ENCODE measurements around the gene MVP.
"Not testable (repeated sequence)": the region's sequence is repeated elsewhere in the genome, so short reads cannot be mapped to it uniquely, and the experiment has no call there.

MVP gene

DNA sequence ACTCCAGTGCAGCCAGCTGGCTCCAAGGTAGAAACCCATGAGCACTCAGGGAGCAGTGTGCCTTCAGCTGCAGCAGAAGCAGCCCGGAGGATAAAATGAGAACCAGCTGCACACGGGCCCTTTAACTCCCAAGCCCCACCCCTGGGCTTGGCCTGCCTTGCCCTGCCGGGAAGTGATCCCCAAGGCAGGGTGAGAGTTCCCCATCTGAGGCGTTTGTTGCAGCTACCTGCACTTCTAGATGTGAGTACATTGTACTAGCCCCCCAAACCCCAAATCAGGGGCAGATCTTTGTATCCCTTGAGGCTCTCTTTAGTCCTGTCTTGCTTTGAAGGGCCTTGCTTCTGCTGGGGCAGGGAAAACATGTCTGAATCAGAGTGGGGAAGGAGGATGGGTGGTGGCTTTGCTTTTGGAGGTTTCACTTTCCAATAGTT, at the start of gene MVP:
TSS of gene MVP (plus strand) at position 192 of the 431 bp plus-strand sequence. CDS start 10,088 bp downstream, outside the sequence.
- peak; percentile 82 for DNase-seq (ENCODE audit: low spot score)
- TF ChIP-seq, protein P1, sequence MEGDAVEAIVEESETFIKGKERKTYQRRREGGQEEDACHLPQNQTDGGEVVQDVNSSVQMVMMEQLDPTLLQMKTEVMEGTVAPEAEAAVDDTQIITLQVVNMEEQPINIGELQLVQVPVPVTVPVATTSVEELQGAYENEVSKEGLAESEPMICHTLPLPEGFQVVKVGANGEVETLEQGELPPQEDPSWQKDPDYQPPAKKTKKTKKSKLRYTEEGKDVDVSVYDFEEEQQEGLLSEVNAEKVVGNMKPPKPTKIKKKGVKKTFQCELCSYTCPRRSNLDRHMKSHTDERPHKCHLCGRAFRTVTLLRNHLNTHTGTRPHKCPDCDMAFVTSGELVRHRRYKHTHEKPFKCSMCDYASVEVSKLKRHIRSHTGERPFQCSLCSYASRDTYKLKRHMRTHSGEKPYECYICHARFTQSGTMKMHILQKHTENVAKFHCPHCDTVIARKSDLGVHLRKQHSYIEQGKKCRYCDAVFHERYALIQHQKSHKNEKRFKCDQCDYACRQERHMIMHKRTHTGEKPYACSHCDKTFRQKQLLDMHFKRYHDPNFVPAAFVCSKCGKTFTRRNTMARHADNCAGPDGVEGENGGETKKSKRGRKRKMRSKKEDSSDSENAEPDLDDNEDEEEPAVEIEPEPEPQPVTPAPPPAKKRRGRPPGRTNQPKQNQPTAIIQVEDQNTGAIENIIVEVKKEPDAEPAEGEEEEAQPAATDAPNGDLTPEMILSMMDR (IDR thresholded peaks at IDR 0.05) = no peak
- peak within 1 kb of the TSS; percentile 75 to 87 for H3K27ac ChIP-seq
- peak within 1 kb of the TSS; percentile 81 for H3K4me3 ChIP-seq

DNA sequence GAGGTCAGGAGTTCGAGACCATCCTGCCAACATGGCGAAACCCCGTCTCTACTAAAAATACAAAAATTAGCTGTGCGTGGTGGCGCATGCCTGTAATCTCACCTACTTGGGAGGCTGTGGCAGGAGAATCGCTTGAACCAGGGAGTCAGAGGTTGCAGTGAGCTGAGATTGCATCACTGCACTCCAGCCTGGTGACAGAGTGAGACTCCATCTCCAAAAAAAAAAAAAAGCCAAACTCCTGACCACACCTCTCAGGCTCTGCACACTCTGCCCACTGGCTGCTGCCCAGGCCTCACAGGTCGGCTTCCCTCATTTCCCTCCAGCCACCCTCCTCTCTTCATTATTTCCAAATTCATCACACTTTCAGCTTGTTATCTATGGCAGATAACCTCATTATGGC, 47.9 kb upstream of the MVP start:
- DNase-seq (ENCODE audit: low spot score); H3K4me3 ChIP-seq; H3K27ac ChIP-seq: not testable (repeated sequence)

DNA sequence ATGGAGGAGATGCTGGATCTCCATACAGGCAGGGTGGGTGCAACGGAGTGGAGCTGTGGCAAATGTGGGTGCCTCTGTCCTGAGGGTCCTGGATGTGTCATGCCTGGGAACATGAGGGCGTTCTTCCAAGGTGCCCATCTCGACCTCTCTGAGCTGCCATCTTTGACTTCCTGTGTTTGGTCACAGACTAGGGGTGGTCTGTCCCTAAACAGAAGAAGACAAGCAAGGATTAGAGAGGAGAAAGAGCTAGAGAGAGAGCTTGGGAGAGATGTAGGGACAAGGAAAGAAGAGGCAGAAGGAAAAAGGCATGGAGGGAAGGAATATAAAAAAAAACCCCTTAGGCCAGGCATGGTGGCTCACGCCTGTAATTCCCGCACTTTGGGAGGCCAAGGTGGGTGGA, 45.5 kb upstream of the MVP start:
- no peak overlapping the region for H3K4me3 ChIP-seq
- DNase-seq (ENCODE audit: low spot score) = no peak
- TF ChIP-seq, protein P1 (IDR thresholded peaks at IDR 0.05) = no peak
- no peak overlapping the region for H3K27ac ChIP-seq

GRCh38 chr16:29775742-29776408, 44.4 kb upstream of the MVP start:
- TF ChIP-seq, protein P1 (IDR thresholded peaks at IDR 0.05) = no peak
- H3K27ac ChIP-seq = no peak overlapping the region
- DNase-seq (ENCODE audit: low spot score) = no peak
- H3K4me3 ChIP-seq = no peak overlapping the region

DNA sequence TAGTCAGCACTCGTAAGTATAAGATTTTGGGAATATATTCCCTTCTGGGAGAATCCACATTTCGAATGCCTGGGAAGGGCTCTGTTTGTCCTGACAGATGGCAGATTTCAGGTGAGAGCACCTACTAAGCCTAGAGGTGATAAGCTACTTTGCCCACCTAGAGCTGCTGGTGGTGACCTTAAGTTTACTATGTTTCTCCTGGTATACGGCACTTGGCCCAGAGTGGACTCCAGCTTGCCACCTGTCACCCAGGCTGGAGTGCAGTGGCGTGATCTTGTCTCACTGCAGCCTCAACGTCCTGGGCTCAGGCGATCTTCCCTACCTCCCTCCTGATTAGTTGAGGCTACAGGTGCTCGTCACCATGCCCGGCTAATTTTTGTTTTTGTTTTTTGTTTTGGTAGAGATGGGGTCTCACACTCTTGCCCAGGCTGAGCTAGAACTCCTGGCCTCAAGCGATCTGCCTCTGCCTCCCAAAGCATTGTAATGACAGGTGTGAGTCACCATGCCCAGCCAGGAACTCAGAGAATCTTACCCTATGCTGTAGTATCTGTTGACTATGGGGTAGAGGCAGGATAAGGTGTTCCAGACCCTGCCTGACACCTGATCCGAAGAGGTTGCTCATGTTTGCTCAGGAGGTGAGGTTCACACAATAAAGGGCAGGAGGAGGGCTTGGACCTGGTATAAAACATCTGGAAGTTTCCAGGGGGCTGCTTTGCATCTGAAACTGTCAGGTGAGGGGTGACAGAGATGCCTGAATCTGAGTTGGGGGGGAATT, 42.5 kb upstream of the MVP start, which contains the start of gene ZG16:
TSS of gene ZG16 (plus strand) at position 681 of the 775 bp plus-strand sequence. CDS start 1,011 bp downstream, outside the sequence.
- DNase-seq (ENCODE audit: low spot score) = no peak
- no peak within 1 kb of the TSS for H3K4me3 ChIP-seq
- TF ChIP-seq, protein P1 (IDR thresholded peaks at IDR 0.05) = no peak
- H3K27ac ChIP-seq = no peak within 1 kb of the TSS

DNA sequence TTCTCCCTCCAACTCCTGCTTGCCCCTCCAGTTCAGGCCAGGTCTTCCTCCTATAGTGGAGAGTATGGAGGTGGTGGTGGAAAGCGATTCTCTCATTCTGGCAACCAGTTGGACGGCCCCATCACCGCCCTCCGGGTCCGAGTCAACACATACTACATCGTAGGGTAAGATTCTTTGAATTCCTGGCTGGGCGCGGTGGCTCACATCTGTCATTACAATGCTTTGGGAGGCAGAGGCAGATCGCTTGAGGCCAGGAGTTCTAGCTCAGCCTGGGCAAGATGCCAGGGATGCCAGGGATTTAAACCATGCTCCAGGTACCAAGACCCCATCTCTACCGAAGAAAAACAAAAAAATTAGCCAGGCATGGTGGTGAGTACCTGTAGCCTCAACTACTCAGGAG, 40.8 kb upstream of the MVP start:
- Histone ChIP-seq H3K27ac (no peak overlapping the region), H3K4me3 (no peak overlapping the region)
- no peak for DNase-seq (ENCODE audit: low spot score)
- TF ChIP-seq, protein P1 (IDR thresholded peaks at IDR 0.05) = no peak

- H3K27ac ChIP-seq; DNase-seq (ENCODE audit: low spot score); H3K4me3 ChIP-seq: not testable (repeated sequence)
Measured at GRCh38 chr16:29783094-29783953, 36.9 kb upstream of the MVP start.

All from coronary artery (tissue), 2 donors.